Hepatocyte (in vitro differentiated cells): Measurements from ENCODE around the gene CD177. TPM values are rescaled to one million over a fixed set of nuclear protein-coding genes. Genes with fewer than 3 reads are reported as not detected.
"Not testable (repeated sequence)": the region's sequence is repeated elsewhere in the genome, so short reads cannot be mapped to it uniquely, and the experiment has no call there.

Experiments used
- DNase-seq: peaks from one replicate; pipeline ENCODE4 v3.0.0-alpha.2; 2016; ENCODE audit warnings: low spot score
- H2AFZ ChIP-seq: fragments of 200-600 bp; sonication (generic); 2 replicates; pipeline ENCODE4 v1.6.0; 2016; ENCODE audit warnings: antibody characterized with exemption, mild to moderate bottlenecking
- H3K27ac ChIP-seq: fragments of 200-600 bp; sonication (generic); 2 replicates; pipeline ENCODE4 v1.5.1; 2016; ENCODE audit warnings: mild to moderate bottlenecking
- H3K27me3 ChIP-seq: fragments of 200-600 bp; sonication (generic); 2 replicates; pipeline ENCODE4 v1.6.1; 2016
- H3K36me3 ChIP-seq: fragments of 200-600 bp; sonication (generic); replicated peaks from 2 replicates; pipeline ENCODE4 v1.5.1; 2016; ENCODE audit warnings: low read depth; ENCODE audit not compliant: insufficient read depth
- H3K4me1 ChIP-seq: fragments of 200-600 bp; sonication (generic); 2 replicates; pipeline ENCODE4 v1.5.1; 2016; ENCODE audit warnings: mild to moderate bottlenecking, moderate library complexity; ENCODE audit not compliant: insufficient read depth
- H3K4me2 ChIP-seq: fragments of 200-600 bp; sonication (generic); 2 replicates; pipeline ENCODE4 v1.6.0; 2016
- H3K4me3 ChIP-seq: fragments of 200-600 bp; sonication (generic); 2 replicates; pipeline ENCODE4 v1.5.1; 2016; ENCODE audit warnings: mild to moderate bottlenecking
- H3K79me2 ChIP-seq: fragments of 200-600 bp; sonication (generic); 2 replicates; pipeline ENCODE4 v1.6.0; 2017; ENCODE audit warnings: mild to moderate bottlenecking
- H3K9me2 ChIP-seq: fragments of 200-600 bp; sonication (generic); replicated peaks from 2 replicates; pipeline ENCODE4 v1.6.0; 2017; ENCODE audit warnings: mild to moderate bottlenecking; ENCODE audit not compliant: insufficient read depth
- H3K9me3 ChIP-seq: fragments of 200-600 bp; sonication (generic); 2 replicates; pipeline ENCODE4 v1.5.1; 2016; ENCODE audit warnings: low read depth, mild to moderate bottlenecking
- H4K20me1 ChIP-seq: fragments of 200-600 bp; sonication (generic); 2 replicates; pipeline ENCODE4 v1.6.0; 2016; ENCODE audit warnings: mild to moderate bottlenecking; ENCODE audit not compliant: insufficient read depth, poor library complexity, severe bottlenecking
- EZH2 ChIP-seq: fragments of 200-600 bp; sonication (generic); IDR thresholded peaks from 2 replicates; pipeline ENCODE4 v1.6.1; 2016; ENCODE audit warnings: antibody characterized with exemption, mild to moderate bottlenecking, borderline replicate concordance
- EZH2phosphoT487 ChIP-seq: fragments of 200-600 bp; sonication (generic); IDR thresholded peaks from one replicate; pipeline ENCODE4 v1.6.1; 2018; ENCODE audit warnings: antibody characterized with exemption, mild to moderate bottlenecking, low read depth, moderate library complexity; ENCODE audit not compliant: unreplicated experiment, severe bottlenecking
- WGBS: methylation state at CpG from one replicate; pipeline ENCODE4 v1.1.6; 2016; ENCODE audit warnings: low lambda C conversion rate; ENCODE audit errors: missing lambda C conversion rate; 5-methylcytosine and 5-hydroxymethylcytosine counted together
- polyA plus RNA-seq: library from polyadenylated mRNA; unstranded; fragments of >200 nt; fragmentation: Nextera tagmentation; extraction: Ambion mirVana; gene quantifications from 2 replicates; pipeline ENCODE4 v1.2.1, GENCODE V29; 2016
- total RNA-seq: library from RNA; depleted of rRNA; stranded (reverse); fragments of >200 nt; gene quantifications from 2 replicates; pipeline ENCODE4 v1.2.3, GENCODE V29; 2014
- TF ChIP-seq, protein P1 (sequence below): fragments of 200-600 bp; sonication (generic); IDR thresholded peaks from 2 replicates; pipeline ENCODE4 v1.5.1; 2016; ENCODE audit warnings: antibody characterized with exemption, mild to moderate bottlenecking; ENCODE audit not compliant: poor library complexity

The CD177 gene
- total and polyA plus RNA-seq, 2 experiments from 2014 or later, result 0.30 TPM; not detected in 1

DNA sequence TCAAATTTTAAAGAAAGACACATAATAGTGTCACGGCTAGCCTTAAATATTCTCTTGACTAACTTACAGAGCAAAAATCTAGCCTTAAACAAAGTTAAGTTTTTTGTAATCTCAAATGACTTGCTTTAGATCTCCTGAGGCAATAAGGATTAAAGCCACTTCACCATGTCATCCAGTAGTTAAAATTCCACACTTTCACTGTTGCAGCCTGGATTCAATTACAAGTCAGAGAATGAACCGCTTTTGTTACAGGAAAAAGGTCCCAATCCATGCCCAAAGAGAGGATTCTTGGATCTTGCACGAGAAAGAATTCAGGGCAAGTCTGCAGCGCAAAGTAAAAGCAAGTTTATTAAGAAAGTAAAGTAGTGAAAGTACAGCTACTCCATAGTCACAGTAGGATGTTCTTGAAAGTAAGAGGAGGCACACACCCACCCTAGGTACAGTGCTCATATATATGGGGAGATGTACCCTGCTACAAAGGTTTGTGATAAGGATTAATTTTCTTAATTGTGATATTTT is 34.6 kb upstream of the CD177 start:
- H2AFZ ChIP-seq, result no peak overlapping the region
- no peaks in the 10 kb centered on the region for H3K9me2 ChIP-seq
- TF ChIP-seq EZH2phosphoT487, result no peak
- TF ChIP-seq, protein P1, sequence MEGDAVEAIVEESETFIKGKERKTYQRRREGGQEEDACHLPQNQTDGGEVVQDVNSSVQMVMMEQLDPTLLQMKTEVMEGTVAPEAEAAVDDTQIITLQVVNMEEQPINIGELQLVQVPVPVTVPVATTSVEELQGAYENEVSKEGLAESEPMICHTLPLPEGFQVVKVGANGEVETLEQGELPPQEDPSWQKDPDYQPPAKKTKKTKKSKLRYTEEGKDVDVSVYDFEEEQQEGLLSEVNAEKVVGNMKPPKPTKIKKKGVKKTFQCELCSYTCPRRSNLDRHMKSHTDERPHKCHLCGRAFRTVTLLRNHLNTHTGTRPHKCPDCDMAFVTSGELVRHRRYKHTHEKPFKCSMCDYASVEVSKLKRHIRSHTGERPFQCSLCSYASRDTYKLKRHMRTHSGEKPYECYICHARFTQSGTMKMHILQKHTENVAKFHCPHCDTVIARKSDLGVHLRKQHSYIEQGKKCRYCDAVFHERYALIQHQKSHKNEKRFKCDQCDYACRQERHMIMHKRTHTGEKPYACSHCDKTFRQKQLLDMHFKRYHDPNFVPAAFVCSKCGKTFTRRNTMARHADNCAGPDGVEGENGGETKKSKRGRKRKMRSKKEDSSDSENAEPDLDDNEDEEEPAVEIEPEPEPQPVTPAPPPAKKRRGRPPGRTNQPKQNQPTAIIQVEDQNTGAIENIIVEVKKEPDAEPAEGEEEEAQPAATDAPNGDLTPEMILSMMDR, result no peak
- TF ChIP-seq EZH2, result no peak
- DNase-seq, result no peak
- no peaks in the 10 kb centered on the region for H4K20me1 ChIP-seq
- no peaks in the 10 kb centered on the region for H3K36me3 ChIP-seq
- H3K4me1 ChIP-seq, result no peaks in the 10 kb centered on the region
- no peak overlapping the region for H3K4me3 ChIP-seq
- H3K4me2 ChIP-seq, result no peak overlapping the region
- H3K27me3 ChIP-seq, result no peaks in the 10 kb centered on the region
- H3K79me2 ChIP-seq, result no peaks in the 10 kb centered on the region
- no peaks in the 10 kb centered on the region for H3K9me3 ChIP-seq
- no peak overlapping the region for H3K27ac ChIP-seq
- WGBS, result 63% methylated on average over 4 of the region's 4 CpGs

DNA sequence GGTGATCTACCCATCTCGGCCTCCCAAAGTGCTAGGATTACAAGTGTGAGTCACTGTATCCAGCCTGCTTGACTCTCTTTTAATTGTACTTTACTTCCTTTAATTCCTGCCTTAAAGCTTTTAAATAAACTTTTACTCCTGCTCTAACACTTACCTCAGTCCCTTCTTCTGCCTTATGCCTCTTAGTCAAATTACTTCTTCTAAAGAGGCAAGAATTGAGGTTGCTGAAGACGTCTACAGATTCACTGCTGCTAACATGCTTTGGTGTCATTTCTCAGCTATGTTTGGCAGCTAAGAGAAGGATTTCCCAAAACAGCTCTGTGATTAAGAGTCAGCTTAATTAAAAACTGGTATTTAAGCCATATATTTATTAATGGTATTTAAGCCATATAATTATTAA is 32.9 kb upstream of the CD177 start:
- WGBS, result 63% methylated on average over 2 of the region's 2 CpGs
- Histone ChIP-seq H2AFZ (no peak overlapping the region), H3K4me1 (no peaks in the 10 kb centered on the region), H3K27ac (no peak overlapping the region), H3K9me3 (no peaks in the 10 kb centered on the region), H3K4me3 (no peak overlapping the region), H3K9me2 (no peaks in the 10 kb centered on the region), H3K79me2 (no peaks in the 10 kb centered on the region), H3K27me3 (no peaks in the 10 kb centered on the region), H3K36me3 (no peaks in the 10 kb centered on the region), H3K4me2 (no peak overlapping the region), H4K20me1 (no peaks in the 10 kb centered on the region)
- TF ChIP-seq EZH2phosphoT487, result no peak
- TF ChIP-seq, protein P1, result no peak
- TF ChIP-seq EZH2, result no peak
- DNase-seq, result no peak

DNA sequence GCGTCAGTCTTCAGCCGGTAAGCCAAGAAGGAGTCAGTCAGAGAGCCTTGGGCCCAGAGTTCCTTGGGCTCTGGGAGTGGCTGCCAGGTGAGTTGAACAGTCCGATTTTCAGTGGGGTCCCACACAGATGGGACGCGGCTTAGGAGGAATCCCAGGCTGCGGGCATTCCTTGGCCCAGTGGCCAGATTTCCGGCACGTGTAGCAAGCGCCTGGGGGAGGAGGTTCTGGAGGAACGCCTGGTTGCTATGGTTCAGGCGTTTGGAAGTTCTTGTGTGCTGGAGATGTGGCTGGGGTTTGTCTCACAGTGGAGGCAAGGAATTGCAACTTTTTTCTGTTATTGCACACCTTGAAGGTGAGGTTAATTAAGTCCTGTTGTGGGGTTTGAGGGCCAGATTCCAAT is 26.7 kb upstream of the CD177 start:
- H2AFZ ChIP-seq, H3K36me3 ChIP-seq, H3K9me3 ChIP-seq, H4K20me1 ChIP-seq, H3K4me3 ChIP-seq, H3K4me1 ChIP-seq, H3K79me2 ChIP-seq, H3K9me2 ChIP-seq, H3K4me2 ChIP-seq, H3K27ac ChIP-seq, H3K27me3 ChIP-seq, DNase-seq: not testable (repeated sequence)
- 90% methylated on average over 11 of the region's 11 CpGs for WGBS

DNA sequence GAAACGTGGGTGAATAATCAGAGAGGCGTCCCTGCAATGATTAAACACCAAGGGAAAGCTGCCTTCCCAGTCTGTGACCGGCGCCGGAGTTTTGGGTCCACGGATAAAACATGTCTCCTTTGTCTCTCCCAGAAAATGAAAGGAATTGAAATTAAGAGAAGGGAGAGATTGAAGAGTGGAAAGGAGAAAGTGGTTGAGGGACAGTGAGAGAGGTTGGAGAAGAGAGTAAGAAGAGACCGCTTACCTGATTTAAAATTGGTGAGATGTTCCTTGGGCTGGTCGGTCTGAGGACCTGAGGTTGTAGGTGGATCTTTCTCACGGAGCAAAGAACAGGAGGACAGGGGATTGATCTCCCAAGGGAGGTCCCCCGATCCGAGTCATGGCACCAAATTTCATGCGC is 24.9 kb upstream of the CD177 start:
- not testable (repeated sequence) for H3K4me3 ChIP-seq, H3K4me2 ChIP-seq, H3K9me3 ChIP-seq, H3K27me3 ChIP-seq, H3K4me1 ChIP-seq, H3K9me2 ChIP-seq, H3K79me2 ChIP-seq, H3K27ac ChIP-seq, DNase-seq, H3K36me3 ChIP-seq, H4K20me1 ChIP-seq, H2AFZ ChIP-seq
- 87% methylated on average over 11 of the region's 12 CpGs for WGBS

DNA sequence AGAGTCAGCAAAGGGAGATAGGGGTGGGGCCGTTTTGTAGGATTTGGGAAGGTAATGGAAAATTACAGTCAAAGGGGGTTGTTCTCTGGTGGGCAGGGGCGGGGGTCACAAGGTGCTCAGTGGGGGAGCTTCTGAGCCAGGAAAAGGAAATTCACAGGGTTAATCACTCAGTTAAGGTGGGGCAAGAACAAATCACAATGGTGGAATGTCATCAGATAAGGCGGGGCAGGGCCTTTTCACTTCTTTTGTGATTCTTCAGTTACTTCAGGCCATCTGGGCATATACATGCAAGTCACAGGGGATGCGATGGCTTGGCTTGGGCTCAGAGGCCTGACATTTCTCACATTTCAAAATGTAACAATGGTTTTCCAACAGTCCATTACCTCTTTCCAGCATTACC is 24.4 kb upstream of the CD177 start:
- not testable (repeated sequence) for H3K9me2 ChIP-seq, DNase-seq, H3K27ac ChIP-seq, H4K20me1 ChIP-seq, H3K4me2 ChIP-seq, H3K79me2 ChIP-seq, H3K9me3 ChIP-seq, H3K4me1 ChIP-seq, H3K36me3 ChIP-seq, H3K4me3 ChIP-seq, H3K27me3 ChIP-seq, H2AFZ ChIP-seq
- 83% methylated on average over 4 of the region's 4 CpGs for WGBS
